Measurements from ENCODE around the gene PPT1.

PPT1 gene

GRCh38 chr1:40092241-40092640, 4.8 kb downstream of the PPT1 start:
- no peak for DNase-seq

DNA sequence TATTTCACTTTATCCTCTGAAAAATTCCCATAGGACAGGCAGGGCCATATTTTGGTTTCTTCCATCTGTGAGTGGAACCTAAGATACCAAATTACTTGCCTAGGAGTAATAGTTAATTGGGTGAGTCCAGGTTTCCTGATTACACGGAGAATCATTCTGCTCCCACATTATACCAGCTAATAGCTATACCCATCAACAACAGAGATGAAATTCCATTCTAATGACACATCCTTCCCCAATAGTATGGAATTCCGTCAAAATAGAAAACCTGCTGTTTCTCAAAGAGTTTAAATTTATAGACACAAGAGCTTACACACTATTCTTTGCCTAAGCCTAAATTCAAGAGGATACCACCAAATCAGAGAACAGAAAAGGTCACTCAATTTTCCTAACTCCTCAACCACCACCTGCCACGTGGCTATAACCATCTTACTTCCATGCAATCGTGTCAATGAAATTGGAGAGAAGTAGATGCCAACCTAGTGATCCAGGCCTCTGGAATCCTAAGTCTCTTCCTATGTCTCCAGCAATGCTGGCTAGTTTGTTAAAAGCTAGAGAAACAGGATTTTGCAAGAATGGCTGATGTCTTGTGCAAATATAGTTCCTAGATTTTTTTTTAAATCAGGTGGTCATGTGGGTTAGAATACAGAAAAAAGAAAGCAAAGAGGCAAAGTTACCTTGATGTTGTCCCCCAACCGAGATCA, 6.2 kb downstream of the PPT1 start:
- DNase-seq: no peak

- peak; percentile 100 for DNase-seq
Measured at GRCh38 chr1:40084750-40085149, 12.3 kb downstream of the PPT1 start.

- DNase-seq: no peak
Measured at GRCh38 chr1:40081871-40082270, 15.2 kb downstream of the PPT1 start.

DNA sequence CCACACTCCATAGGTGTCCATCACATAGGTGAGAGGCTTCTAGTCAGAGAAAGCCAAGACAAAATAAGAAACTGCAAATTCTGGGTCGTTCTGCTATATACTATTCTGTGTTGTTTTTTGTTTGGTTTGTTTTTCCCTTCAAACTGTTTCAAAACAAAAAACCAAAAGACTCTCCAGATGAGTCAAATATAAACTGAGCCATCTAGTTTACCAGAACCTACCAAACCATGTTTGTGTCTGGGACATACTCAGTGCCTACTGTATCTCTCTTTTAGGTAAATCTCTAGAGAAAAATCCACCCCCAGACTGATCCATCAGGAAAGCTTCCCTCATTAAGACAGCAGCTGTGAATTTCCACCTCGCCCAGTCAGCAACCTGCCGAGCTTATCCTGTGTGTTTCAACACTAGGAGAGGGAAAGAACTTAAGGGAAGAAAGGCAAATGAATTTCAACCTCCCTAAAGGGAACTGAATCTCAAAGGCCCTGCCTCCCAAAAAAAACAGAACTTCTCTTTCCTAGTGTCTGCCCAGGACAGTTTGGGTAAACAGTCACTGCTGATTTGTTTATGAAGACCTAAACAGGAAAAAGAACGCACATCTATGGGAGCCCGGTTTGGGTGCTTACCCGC, 17.2 kb downstream of the PPT1 start:
- no peak for DNase-seq

GRCh38 chr1:40078512-40079333, 18.3 kb downstream of the PPT1 start:
- DNase-seq: peak; percentile 100

DNA sequence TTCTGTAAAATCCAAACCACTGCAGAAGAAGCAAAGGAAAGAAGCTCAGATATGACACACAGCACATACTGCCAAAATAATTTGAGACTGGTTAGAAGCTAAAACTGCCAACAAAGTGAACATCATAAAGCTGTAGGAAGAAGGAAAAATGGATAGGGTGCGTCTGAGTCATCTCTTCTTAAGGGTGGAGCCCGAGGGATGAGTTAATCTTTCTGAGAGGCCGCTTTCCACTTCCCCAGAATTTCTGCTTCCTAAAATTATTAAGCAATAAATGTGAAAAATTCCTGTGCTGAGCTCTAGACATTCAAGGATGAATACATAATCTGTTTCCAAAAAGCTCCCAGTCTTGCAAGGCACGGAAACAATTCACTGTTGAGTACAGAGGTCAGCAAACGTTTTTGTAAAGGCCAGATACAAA, 20.1 kb downstream of the PPT1 start:
- DNase-seq: no peak

DNA sequence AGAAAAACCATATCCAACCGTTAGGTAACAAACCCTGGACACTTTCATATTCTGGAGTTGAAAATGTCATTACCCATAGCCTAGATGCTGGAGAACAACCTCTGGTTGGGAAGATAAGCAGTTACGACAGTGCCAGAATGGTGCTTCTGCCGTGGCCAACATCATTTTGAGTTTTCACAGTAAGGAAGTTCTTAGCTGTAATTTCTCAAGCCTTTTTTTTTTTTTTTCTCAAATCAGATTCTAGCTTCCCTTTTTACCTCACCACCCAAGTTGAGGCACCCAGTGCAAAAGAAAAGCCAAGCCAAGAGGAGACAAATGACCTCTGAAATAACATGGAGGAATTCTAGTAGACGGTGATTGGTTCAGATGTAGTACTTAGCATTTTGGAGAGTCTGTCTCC, 21.8 kb downstream of the PPT1 start:
- no peak for DNase-seq

GRCh38 chr1:40073062-40073461, 24.0 kb downstream of the PPT1 start:
- no peak for DNase-seq

DNA sequence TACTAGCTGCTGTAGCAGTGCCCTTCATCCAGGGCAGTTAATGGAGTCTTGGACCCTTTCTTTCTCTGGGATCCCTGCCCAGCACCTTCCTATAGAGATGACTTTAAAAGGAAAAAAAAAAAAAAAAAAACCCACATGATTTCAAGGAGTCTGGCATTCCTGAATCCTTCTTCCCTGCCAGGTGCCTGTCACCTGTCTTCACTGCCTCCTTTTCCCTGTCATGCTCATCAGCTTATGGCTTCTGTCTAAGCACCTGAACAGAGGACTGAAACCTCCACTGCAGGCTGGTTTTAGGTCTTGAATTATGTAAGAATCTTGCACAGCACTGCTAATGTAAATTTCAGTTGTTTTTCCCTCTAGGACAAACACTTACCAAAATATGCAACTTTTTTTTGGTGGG, 24.9 kb downstream of the PPT1 start:
- no peak for DNase-seq

GRCh38 chr1:40067851-40068250, 29.2 kb downstream of the PPT1 start:
- no peak for DNase-seq

DNA sequence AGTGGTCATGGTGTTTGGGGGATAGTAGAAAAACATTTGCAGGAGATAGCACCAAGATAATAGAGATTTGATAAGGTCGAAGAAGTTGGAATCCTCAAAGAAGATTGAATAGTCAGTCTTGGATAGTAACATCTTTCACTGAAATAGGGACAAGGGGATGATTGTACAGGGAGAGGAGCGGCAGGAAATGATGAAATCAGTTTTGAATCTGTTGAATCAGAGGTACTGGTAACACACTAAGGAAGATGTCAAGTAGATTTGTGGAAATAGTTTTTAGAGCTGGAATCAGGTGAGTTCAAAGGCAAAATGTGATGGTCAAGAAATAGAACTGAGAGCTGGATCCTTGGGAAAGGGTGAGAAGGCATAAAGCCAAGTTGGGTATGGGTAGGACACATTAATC, 30.0 kb downstream of the PPT1 start:
- DNase-seq: no peak

GRCh38 chr1:40064797-40065499, 32.1 kb downstream of the PPT1 start:
- DNase-seq: no peak

- DNase-seq: no peak
Measured at GRCh38 chr1:40059960-40060750, 36.9 kb downstream of the PPT1 start.

DNA sequence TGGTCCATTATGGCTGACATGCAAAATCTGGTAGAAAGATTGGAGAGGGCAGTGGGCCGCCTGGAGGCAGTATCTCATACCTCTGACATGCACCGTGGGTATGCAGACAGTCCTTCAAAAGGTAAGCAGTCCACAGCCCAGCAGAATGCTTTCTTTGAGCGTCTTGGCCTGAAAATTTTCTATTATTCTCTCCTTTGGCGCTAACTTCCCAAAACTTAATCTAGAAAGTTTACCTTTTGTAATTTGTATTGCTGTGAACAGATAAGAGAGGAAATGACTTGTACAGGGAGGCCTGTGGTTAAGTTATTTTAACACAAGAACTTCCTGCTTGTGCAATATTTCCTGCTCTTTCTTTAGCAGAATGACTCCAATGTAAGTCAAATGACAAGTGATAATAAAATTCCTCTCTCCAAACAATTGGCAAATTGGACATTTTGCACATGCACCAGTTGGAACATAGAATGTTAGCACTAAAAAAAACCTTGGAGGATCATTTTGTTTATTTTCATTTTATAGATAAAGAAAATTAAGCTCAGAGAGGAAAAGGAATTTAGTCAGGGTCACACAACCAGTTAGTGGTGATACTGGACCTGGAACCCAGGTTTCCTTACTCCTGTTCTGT, 37.6 kb downstream of the PPT1 start:
- no peak for DNase-seq

GRCh38 chr1:40058453-40059337, 38.4 kb downstream of the PPT1 start:
- no peak for DNase-seq

- no peak for DNase-seq
Measured at GRCh38 chr1:40058097-40058452, 39.0 kb downstream of the PPT1 start.

DNA sequence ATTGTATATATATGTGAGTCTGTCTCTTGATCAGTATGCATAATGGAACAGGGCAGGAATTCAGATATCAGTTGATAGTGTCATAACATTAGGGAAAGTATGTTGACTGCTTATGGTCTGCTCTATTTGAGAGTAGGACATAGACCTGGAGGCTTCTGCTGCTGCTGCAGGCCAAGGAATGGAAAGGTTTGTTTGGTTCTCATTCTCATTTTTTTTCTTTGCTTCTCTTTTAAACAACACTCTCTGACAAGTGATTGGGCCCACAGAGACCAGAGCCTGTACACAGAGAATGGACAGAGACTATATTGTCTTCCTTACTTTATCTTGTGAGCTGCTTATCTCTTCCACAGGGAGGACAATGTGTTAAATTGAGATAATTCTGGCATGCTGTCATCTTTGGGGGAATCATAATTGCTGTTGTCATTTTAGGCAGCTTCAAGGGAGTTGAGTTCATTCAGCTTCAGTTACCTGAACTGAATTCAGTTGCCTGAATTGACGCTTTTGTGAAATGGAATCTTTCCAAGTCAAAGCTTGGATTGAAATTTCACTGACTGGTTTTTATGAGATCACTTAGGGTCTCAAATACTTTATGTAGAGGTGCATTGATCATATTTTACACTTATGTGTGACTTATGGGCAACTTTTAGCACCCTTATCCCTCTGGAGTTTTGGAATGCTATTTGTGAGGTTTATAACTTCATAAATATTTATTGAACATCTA, 39.6 kb downstream of the PPT1 start:
- DNase-seq: no peak

DNA sequence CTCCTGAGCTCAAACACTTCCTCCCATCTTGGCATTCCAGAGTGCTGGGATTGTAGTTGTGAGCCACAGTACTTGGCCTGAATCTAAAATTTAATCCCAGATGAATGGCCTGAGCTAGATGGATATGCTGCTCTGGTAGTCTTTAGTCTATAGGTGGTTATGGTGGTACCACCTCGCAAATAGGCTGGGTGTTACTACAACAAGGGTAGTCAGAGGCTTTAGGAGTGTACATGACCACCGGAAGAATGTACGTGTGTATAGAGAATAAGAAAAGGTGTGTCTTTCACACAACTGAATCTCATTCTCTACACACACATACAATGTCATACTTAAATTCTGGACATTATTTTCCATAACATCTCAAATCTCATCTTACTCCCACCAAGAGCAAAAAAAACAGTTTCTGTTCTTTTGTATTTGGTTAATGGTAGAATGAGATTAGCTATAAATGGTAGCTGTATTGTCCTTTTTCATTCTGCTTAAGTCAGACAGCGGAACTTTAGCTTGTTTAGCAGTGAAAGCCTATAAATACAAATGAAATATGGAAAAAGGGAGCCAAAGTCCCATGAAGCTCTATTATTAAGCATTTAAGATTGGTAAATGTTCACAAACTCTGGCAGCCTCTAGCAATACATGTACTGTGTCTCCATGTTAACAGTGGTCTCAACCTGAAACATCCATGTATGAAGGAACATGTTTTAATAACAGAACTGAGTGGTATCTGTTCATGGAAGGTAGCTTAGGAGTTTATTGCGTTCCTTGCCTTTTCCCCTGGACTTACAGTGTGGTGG, 40.3 kb downstream of the PPT1 start:
- DNase-seq: no peak
